MM.1S (cell line): ENCODE data around the gene SLC4A7.

ENCODE experiments used
- DNase-seq: peaks from one replicate; pipeline ENCODE4 v3.0.0-alpha.2; 2015
- H2AFZ ChIP-seq: fragments of 300-600 bp; sonication (generic); 2 replicates; pipeline ENCODE4 v1.6.0; 2016; ENCODE audit warnings: antibody characterized with exemption, low read length
- H3F3A ChIP-seq: fragments of 300-600 bp; sonication (generic); 2 replicates; pipeline ENCODE4 v1.6.1; 2016; ENCODE audit warnings: mild to moderate bottlenecking, antibody characterized with exemption, low read length, moderate library complexity, mixed read lengths; ENCODE audit not compliant: insufficient read depth
- H3K27ac ChIP-seq: fragments of 300-600 bp; sonication (generic); 2 replicates; pipeline ENCODE4 v1.5.1; 2016; ENCODE audit warnings: mild to moderate bottlenecking, low read length
- H3K27me3 ChIP-seq: fragments of 300-600 bp; sonication (generic); replicated peaks from 2 replicates; pipeline ENCODE4 v1.6.0; 2016; ENCODE audit warnings: low read length; ENCODE audit not compliant: insufficient read depth
- H3K36me3 ChIP-seq: fragments of 300-600 bp; sonication (generic); replicated peaks from 2 replicates; pipeline ENCODE4 v1.6.1; 2016; ENCODE audit warnings: mild to moderate bottlenecking, low read length, mixed read lengths; ENCODE audit not compliant: insufficient read depth
- H3K4me1 ChIP-seq: fragments of 300-600 bp; sonication (generic); 2 replicates; pipeline ENCODE4 v1.6.1; 2016; ENCODE audit warnings: low read length, mixed read lengths
- H3K4me2 ChIP-seq: fragments of 300-600 bp; sonication (generic); 2 replicates; pipeline ENCODE4 v1.6.0; 2016; ENCODE audit warnings: low read depth, low read length
- H3K4me3 ChIP-seq: fragments of 300-600 bp; sonication (generic); 2 replicates; pipeline ENCODE4 v1.5.1; 2016; ENCODE audit warnings: low read length, mixed read lengths
- H3K79me2 ChIP-seq: fragments of 300-600 bp; sonication (generic); 2 replicates; pipeline ENCODE4 v1.6.1; 2016; ENCODE audit warnings: mixed run types, low read length, mixed read lengths
- H3K9ac ChIP-seq: fragments of 300-600 bp; sonication (generic); 2 replicates; pipeline ENCODE4 v1.6.1; 2016; ENCODE audit warnings: low read length, mixed read lengths
- H3K9me2 ChIP-seq: fragments of 300-600 bp; sonication (generic); replicated peaks from 2 replicates; pipeline ENCODE4 v1.6.1; 2016; ENCODE audit warnings: mild to moderate bottlenecking, low read length, mixed read lengths; ENCODE audit not compliant: insufficient read depth
- H3K9me3 ChIP-seq: fragments of 300-600 bp; sonication (generic); replicated peaks from 2 replicates; pipeline ENCODE4 v1.6.1; 2016; ENCODE audit warnings: mild to moderate bottlenecking, low read length, mixed read lengths; ENCODE audit not compliant: insufficient read depth
- H4K20me1 ChIP-seq: fragments of 300-600 bp; sonication (generic); 2 replicates; pipeline ENCODE4 v1.6.1; 2016; ENCODE audit warnings: mild to moderate bottlenecking, low read length, moderate library complexity, mixed read lengths; ENCODE audit not compliant: insufficient read depth
- EZH2 ChIP-seq: fragments of 300-600 bp; sonication (generic); optimal IDR thresholded peaks from 2 replicates; pipeline ENCODE3; 2017; ENCODE audit warnings: low read depth, mild to moderate bottlenecking, antibody characterized with exemption, low read length, mixed read lengths
- EZH2phosphoT487 ChIP-seq: fragments of 300-600 bp; sonication (generic); IDR thresholded peaks from 2 replicates; pipeline ENCODE4 v1.6.1; 2018; ENCODE audit warnings: antibody characterized with exemption, low read length
- TF ChIP-seq, protein P1 (sequence below): fragments of 300-600 bp; sonication (generic); IDR thresholded peaks from 2 replicates; pipeline ENCODE4 v1.5.1; 2016; ENCODE audit warnings: antibody characterized with exemption, low read length, mixed read lengths

Gene SLC4A7

DNA sequence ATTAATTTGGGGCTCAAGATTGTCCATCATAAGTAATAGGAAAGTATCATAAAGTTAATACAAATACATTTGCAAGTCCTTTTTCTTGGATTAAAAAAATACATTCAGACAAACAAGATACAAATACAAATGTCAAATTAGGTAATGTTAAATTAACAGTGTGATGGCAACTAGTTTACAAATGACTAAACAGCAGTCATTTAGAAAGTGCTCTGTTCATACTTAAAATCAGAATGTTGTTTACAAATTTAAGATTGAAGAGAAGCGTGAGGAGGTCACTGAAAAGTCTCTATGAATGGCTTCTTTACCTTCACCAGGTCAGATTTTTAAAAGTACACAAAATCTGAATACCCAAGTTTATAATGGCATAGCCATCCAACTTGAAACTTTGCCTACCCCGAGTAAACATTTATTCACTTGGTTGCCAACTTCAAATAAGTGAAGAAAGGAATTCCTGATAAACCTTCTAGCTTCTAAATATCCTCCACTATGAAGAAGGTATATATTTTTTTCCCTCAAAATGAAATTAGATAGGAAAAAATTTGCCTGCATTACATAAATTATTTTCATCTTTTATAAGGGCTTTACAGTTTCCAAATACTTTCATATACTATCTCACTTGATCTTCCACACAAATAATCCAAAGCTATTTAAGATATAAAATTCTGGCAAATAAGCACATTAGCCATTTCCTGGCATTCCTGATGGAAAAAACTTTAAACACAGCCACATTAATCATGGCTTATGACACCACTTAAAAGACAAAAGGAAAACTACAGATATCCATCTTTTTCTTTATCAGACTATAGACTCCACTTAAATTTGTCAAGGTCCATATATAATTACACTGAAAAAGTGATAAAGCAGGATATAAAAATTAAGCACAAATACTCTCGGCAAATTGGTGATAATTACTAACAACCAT, 103.5 kb downstream of the SLC4A7 start:
- H3K36me3 ChIP-seq: no peaks in the 10 kb centered on the region
- H3K4me2 ChIP-seq: no peak overlapping the region
- DNase-seq: no peak
- H3K4me3 ChIP-seq: no peak overlapping the region
- no peaks in the 10 kb centered on the region for H3F3A ChIP-seq
- H3K79me2 ChIP-seq: no peaks in the 10 kb centered on the region
- no peak overlapping the region for H3K9ac ChIP-seq
- no peak overlapping the region for H2AFZ ChIP-seq
- H3K9me3 ChIP-seq: no peaks in the 10 kb centered on the region
- no peaks in the 10 kb centered on the region for H4K20me1 ChIP-seq
- H3K27me3 ChIP-seq: no peaks in the 10 kb centered on the region
- H3K4me1 ChIP-seq: no peaks in the 10 kb centered on the region
- H3K9me2 ChIP-seq: no peaks in the 10 kb centered on the region
- H3K27ac ChIP-seq: no peak overlapping the region
- TF ChIP-seq, protein P1, sequence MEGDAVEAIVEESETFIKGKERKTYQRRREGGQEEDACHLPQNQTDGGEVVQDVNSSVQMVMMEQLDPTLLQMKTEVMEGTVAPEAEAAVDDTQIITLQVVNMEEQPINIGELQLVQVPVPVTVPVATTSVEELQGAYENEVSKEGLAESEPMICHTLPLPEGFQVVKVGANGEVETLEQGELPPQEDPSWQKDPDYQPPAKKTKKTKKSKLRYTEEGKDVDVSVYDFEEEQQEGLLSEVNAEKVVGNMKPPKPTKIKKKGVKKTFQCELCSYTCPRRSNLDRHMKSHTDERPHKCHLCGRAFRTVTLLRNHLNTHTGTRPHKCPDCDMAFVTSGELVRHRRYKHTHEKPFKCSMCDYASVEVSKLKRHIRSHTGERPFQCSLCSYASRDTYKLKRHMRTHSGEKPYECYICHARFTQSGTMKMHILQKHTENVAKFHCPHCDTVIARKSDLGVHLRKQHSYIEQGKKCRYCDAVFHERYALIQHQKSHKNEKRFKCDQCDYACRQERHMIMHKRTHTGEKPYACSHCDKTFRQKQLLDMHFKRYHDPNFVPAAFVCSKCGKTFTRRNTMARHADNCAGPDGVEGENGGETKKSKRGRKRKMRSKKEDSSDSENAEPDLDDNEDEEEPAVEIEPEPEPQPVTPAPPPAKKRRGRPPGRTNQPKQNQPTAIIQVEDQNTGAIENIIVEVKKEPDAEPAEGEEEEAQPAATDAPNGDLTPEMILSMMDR: no peak
- TF ChIP-seq EZH2phosphoT487 (no peak), EZH2 (no peak)

DNA sequence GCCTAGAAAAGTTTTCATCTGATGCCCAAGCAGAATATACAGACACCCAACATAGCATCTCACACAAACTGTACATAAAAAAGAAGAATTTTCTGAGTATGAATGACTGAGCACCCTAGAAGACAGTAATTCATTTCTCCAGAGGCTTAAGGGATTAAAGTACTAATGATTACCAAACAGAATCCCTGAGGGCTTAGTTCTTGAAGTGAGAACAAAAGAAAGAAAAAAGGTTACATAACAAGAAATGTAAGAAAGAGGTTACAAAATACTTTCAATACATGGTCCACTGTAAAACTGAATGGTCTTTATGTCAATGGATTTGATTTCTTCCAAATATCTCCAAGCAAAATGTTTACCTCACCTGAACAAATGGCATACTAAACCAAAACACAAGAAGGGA, 105.9 kb downstream of the SLC4A7 start:
- no peak overlapping the region for H3K27ac ChIP-seq
- no peak overlapping the region for H3K4me2 ChIP-seq
- no peaks in the 10 kb centered on the region for H3K4me1 ChIP-seq
- no peak overlapping the region for H3K9ac ChIP-seq
- H3K36me3 ChIP-seq: no peaks in the 10 kb centered on the region
- H4K20me1 ChIP-seq: no peaks in the 10 kb centered on the region
- no peaks in the 10 kb centered on the region for H3K9me3 ChIP-seq
- TF ChIP-seq EZH2phosphoT487: no peak
- TF ChIP-seq EZH2: no peak
- TF ChIP-seq, protein P1: no peak
- no peaks in the 10 kb centered on the region for H3F3A ChIP-seq
- no peaks in the 10 kb centered on the region for H3K9me2 ChIP-seq
- no peak for DNase-seq
- H3K4me3 ChIP-seq: no peak overlapping the region
- H3K27me3 ChIP-seq: no peaks in the 10 kb centered on the region
- no peaks in the 10 kb centered on the region for H3K79me2 ChIP-seq
- no peak overlapping the region for H2AFZ ChIP-seq

DNA sequence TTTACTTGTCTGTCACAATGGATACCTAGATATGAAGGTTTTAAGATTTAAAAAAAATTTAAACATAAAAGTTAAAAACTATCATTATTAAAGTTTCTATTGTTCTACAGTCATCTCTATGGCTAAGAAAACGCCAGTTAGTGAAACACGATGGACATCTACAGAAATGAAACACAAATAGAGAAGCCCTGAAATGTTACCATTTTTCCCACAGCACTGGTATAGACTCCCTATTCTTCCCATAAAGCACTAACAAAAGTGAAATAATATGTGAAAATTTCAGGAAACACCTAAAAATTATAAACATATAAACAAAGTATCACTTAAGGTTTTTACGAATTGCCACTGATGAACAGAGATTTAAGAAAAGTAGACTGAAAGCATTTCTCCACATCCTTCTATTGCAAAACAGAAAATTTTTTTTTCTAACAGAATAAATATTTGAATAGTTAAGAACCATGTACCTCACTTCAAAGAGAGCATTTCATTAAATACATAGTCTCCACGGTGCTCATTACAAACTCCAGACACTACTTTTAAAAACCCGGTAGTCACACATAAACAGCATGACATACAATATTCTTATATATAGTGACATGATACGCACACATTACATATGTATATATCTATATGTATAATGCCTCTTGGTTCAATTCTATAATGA, 107.9 kb downstream of the SLC4A7 start:
- Histone ChIP-seq H3K4me3 (no peak overlapping the region), H2AFZ (no peak overlapping the region), H3K36me3 (no peaks in the 10 kb centered on the region), H3F3A (no peaks in the 10 kb centered on the region), H3K79me2 (no peaks in the 10 kb centered on the region), H3K9me3 (no peaks in the 10 kb centered on the region), H3K4me2 (no peak overlapping the region), H3K9me2 (no peaks in the 10 kb centered on the region), H4K20me1 (no peaks in the 10 kb centered on the region), H3K27ac (no peak overlapping the region), H3K9ac (no peak overlapping the region), H3K4me1 (no peaks in the 10 kb centered on the region), H3K27me3 (no peaks in the 10 kb centered on the region)
- no peak for DNase-seq
- TF ChIP-seq, protein P1: no peak
- TF ChIP-seq EZH2phosphoT487: no peak
- no peak for TF ChIP-seq EZH2
